ENCODE data around the gene ZBTB20.

DNA sequence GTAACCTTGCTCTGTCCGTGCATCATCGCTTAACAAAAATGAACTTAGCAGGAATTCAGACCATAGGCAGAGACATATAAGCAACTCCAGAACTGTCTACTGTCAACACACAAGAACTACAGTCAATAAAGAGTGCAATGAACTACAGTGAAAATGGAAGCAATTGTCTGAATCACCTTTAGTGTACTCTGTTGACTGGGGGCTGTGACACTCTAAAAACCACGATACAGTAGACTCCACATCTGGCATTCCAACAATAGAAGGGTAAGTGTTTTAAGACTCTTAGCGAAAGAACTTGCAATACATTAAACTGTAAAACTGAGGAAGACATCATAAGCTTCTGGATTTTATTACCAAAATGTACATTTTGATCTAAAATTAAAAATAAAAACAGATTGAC is 347.3 kb downstream of the ZBTB20 start:
- TF ChIP-seq TAF1 (conservative IDR thresholded peaks at IDR 0.05): no peak
- TF ChIP-seq, protein P1, sequence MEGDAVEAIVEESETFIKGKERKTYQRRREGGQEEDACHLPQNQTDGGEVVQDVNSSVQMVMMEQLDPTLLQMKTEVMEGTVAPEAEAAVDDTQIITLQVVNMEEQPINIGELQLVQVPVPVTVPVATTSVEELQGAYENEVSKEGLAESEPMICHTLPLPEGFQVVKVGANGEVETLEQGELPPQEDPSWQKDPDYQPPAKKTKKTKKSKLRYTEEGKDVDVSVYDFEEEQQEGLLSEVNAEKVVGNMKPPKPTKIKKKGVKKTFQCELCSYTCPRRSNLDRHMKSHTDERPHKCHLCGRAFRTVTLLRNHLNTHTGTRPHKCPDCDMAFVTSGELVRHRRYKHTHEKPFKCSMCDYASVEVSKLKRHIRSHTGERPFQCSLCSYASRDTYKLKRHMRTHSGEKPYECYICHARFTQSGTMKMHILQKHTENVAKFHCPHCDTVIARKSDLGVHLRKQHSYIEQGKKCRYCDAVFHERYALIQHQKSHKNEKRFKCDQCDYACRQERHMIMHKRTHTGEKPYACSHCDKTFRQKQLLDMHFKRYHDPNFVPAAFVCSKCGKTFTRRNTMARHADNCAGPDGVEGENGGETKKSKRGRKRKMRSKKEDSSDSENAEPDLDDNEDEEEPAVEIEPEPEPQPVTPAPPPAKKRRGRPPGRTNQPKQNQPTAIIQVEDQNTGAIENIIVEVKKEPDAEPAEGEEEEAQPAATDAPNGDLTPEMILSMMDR (IDR thresholded peaks at IDR 0.05; ENCODE audit: low read depth, low read length, missing input control): no peak
- no peak for TF ChIP-seq EGR1 (IDR thresholded peaks at IDR 0.05; ENCODE audit: low read depth in 2 of 2)
- TF ChIP-seq REST (IDR thresholded peaks at IDR 0.05): no peak
- TF ChIP-seq GABPA (IDR thresholded peaks at IDR 0.05 in 1 of 2, conservative IDR thresholded peaks at IDR 0.05 in 1 of 2): no peak
- TF ChIP-seq YY1 (IDR thresholded peaks at IDR 0.05): no peak
- TF ChIP-seq FOXA1 (IDR thresholded peaks at IDR 0.05): no peak
- no peak for TF ChIP-seq JUND (IDR thresholded peaks at IDR 0.05)
- no peak for TF ChIP-seq SP1 (IDR thresholded peaks at IDR 0.05)
- TF ChIP-seq, protein P2, sequence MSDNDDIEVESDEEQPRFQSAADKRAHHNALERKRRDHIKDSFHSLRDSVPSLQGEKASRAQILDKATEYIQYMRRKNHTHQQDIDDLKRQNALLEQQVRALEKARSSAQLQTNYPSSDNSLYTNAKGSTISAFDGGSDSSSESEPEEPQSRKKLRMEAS (IDR thresholded peaks at IDR 0.05): no peak
- TF ChIP-seq NR2F2 (IDR thresholded peaks at IDR 0.05): no peak
- TF ChIP-seq ZBTB33 (IDR thresholded peaks at IDR 0.05): no peak

Measured in liver (tissue), 3 donors.